GM12873 (cell line): Measurements from ENCODE around the gene TTC4.

ENCODE experiments used
- CTCF ChIP-seq: IDR thresholded peaks from 2 replicates; pipeline ENCODE4 v1.5.1; 2012; ENCODE audit warnings: low read depth, mild to moderate bottlenecking, moderate library complexity, low read length, control low read depth; ENCODE audit not compliant: insufficient read depth; ENCODE audit errors: missing control alignments

TTC4 gene

GRCh38 chr1:54679706-54680105, 36.0 kb upstream of the TTC4 start:
- no peak for TF ChIP-seq CTCF

GRCh38 chr1:54680387-54680786, 35.3 kb upstream of the TTC4 start:
- no peak for TF ChIP-seq CTCF

GRCh38 chr1:54681358-54681757, 34.3 kb upstream of the TTC4 start:
- no peak for TF ChIP-seq CTCF

- no peak for TF ChIP-seq CTCF
These were observed 32.2 kb upstream of the TTC4 start for GRCh38 chr1:54683453-54683852.

- TF ChIP-seq CTCF: no peak
These were observed 30.2 kb upstream of the TTC4 start for GRCh38 chr1:54685335-54685905.

- no peak for TF ChIP-seq CTCF
These were observed 29.5 kb upstream of the TTC4 start for GRCh38 chr1:54686155-54686554.

- no peak for TF ChIP-seq CTCF
These were observed 20.9 kb upstream of the TTC4 start for GRCh38 chr1:54694771-54695170.
